Skin epidermis (tissue), 12 donors: Measurements from ENCODE around the gene DNAAF3.
A peak's percentile ranks its signal among the peaks of the same experiment; 100 is the strongest.
"Not testable (repeated sequence)": the region's sequence is repeated elsewhere in the genome, so short reads cannot be mapped to it uniquely, and the experiment has no call there.

Experiments used
- H3K27ac ChIP-seq, 21 experiments: fragments of 200-600 bp; sonication (generic) in 11 of 21; one replicate each; pipeline ENCODE4 v1.5.0; 2020; ENCODE audit warnings: mild to moderate bottlenecking in 3 of 21, inconsistent platforms in 2 of 21, moderate library complexity in 2 of 21
- H3K4me3 ChIP-seq, 7 experiments: fragments of 200-600 bp; sonication (generic) in 2 of 7; one replicate each; pipeline ENCODE4 v1.5.0; 2020; ENCODE audit warnings: inconsistent platforms in 2 of 7, mild to moderate bottlenecking in 2 of 7, moderate library complexity in 1 of 7

The DNAAF3 gene

GRCh38 chr19:55157064-55157908, 9.1 kb downstream of the DNAAF3 start, which contains the start of gene TNNI3:
TNNI3 (minus strand) TSS chr19:55157732; CDS start chr19:55157589, 143 bp downstream.
- Histone ChIP-seq H3K27ac (no peak within 1 kb of the TSS), H3K4me3 (no peak within 1 kb of the TSS)

- Histone ChIP-seq H3K4me3 (peak overlapping the region in 2 of 7 experiments; percentile 13 to 23), H3K27ac (no peak overlapping the region)
Measured at GRCh38 chr19:55156202-55157063, 10.0 kb downstream of the DNAAF3 start.

- H3K4me3 ChIP-seq: peak overlapping the region in 2 of 7 experiments; percentile 13 to 23
- H3K27ac ChIP-seq: not testable (repeated sequence)
Measured at GRCh38 chr19:55155784-55156183, 10.6 kb downstream of the DNAAF3 start.

GRCh38 chr19:55153652-55154264, 12.7 kb downstream of the DNAAF3 start:
- H3K4me3 ChIP-seq: no peak overlapping the region
- H3K27ac ChIP-seq: no peak overlapping the region

- H3K27ac ChIP-seq: no peak overlapping the region
- no peak overlapping the region for H3K4me3 ChIP-seq
Measured at GRCh38 chr19:55152017-55152416, 14.4 kb downstream of the DNAAF3 start.

- no peak within 1 kb of the TSS for H3K4me3 ChIP-seq
Measured at GRCh38 chr19:55149078-55150003, 17.1 kb downstream of the DNAAF3 start, which contains the start of gene TNNT1. TNNT1 (minus strand) TSS chr19:55149206; CDS start chr19:55147157, 2,049 bp downstream.

GRCh38 chr19:55147545-55148251, 18.7 kb downstream of the DNAAF3 start:
- Histone ChIP-seq H3K27ac (no peak overlapping the region), H3K4me3 (no peak overlapping the region)

More at GRCh38 chr19:55149078-55150003, 17.1 kb downstream of the DNAAF3 start, which contains the start of gene TNNT1:
- H3K27ac ChIP-seq: no peak within 1 kb of the TSS

- peak overlapping the region in 5 of 7 experiments; percentile 2 to 39 (median 12) for H3K4me3 ChIP-seq
- peak overlapping the region in 1 of 21 experiments; percentile 40 for H3K27ac ChIP-seq
Measured at GRCh38 chr19:55146705-55147273, 19.6 kb downstream of the DNAAF3 start.

GRCh38 chr19:55146078-55146704, 20.2 kb downstream of the DNAAF3 start:
- peak overlapping the region in 2 of 21 experiments; percentile 12 to 40 for H3K27ac ChIP-seq
- H3K4me3 ChIP-seq: peak overlapping the region in 5 of 7 experiments; percentile 2 to 39 (median 12)

- H3K27ac ChIP-seq: no peak overlapping the region
- H3K4me3 ChIP-seq: no peak overlapping the region
Measured at GRCh38 chr19:55145232-55145631, 21.2 kb downstream of the DNAAF3 start.

- no peak overlapping the region for H3K27ac ChIP-seq
- H3K4me3 ChIP-seq: no peak overlapping the region
Measured at GRCh38 chr19:55141696-55142095, 24.7 kb downstream of the DNAAF3 start.

- no peak overlapping the region for H3K4me3 ChIP-seq
- H3K27ac ChIP-seq: no peak overlapping the region
Measured at GRCh38 chr19:55137915-55138314, 28.5 kb downstream of the DNAAF3 start.

- H3K27ac ChIP-seq: no peak overlapping the region
- H3K4me3 ChIP-seq: no peak overlapping the region
Measured at GRCh38 chr19:55136399-55137102, 29.9 kb downstream of the DNAAF3 start.

- no peak overlapping the region for H3K4me3 ChIP-seq
- no peak overlapping the region for H3K27ac ChIP-seq
Measured at GRCh38 chr19:55134736-55135135, 31.7 kb downstream of the DNAAF3 start.

GRCh38 chr19:55133639-55134444, 32.6 kb downstream of the DNAAF3 start:
- no peak overlapping the region for H3K4me3 ChIP-seq

More at GRCh38 chr19:55133639-55134444, 32.6 kb downstream of the DNAAF3 start:
- no peak overlapping the region for H3K27ac ChIP-seq
